HG02623 (cell line): ENCODE data around the gene BBS1.

ENCODE experiments used
- ATAC-seq: cut with Tn5 transposase; IDR thresholded peaks from one replicate; pipeline ENCODE4 v1.9.1; 2021; ENCODE audit warnings: moderate library complexity; ENCODE audit not compliant: unreplicated experiment

BBS1 gene

GRCh38 chr11:66548774-66549630, 38.6 kb downstream of the BBS1 start:
- no peak for ATAC-seq

DNA sequence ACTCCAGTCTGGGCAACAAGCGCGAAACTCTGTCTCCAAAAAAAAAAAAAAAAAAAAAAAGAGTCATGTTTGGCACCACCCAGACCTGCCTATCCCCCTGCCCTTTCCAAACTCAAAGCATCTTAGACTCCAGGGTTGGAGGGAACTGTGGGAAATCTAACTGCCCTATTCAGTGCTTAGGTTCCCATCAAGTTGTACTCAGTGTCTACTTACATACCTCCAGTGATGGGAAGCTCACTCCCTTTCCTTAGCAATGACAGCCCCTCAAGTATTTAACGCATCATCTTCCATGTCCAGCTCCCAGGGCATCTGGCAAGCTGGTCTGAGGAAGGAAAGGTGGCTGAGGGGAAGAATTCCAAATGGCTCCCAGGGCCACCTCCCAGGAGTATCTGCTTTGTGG, 39.3 kb downstream of the BBS1 start:
- no peak for ATAC-seq

DNA sequence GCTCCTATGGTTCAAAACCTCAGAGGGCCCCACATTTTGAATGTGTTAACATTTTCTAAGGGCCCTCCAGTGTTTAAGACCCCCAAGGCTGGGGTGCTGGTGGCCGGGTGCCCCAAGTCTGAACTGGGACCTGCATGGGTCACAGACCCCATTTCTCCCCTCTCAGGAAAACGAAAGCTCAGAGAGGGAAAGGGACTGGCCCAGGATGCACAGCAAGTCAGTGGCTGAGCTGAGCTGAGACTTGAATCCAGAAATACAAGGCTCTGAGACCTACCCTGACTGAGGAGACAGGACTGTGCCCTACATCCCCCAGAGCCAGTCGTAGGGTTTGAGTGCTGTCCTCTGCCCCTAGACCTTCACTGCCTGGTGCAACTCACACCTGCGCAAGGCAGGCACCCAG, 40.5 kb downstream of the BBS1 start:
- no peak for ATAC-seq

DNA sequence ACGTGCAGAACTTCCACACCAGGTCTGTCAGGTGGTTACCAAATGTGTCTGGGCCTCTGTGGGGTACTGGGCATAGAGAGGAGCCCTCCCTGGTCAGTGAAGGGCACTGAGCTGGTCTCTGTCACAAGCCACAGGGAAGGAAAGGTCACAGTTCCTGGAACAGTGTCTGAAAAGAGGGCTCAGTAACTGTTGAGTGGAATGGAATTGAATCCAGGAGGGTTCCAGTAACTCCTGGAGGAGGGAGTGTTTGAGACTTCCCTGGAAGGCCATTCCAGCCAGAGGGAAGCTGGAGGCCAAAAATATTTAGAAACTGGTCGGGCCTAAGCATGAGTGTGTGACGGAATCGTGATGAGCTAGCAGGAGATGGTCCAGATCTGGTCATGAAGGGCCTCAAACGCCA, 44.2 kb downstream of the BBS1 start:
- no peak for ATAC-seq

DNA sequence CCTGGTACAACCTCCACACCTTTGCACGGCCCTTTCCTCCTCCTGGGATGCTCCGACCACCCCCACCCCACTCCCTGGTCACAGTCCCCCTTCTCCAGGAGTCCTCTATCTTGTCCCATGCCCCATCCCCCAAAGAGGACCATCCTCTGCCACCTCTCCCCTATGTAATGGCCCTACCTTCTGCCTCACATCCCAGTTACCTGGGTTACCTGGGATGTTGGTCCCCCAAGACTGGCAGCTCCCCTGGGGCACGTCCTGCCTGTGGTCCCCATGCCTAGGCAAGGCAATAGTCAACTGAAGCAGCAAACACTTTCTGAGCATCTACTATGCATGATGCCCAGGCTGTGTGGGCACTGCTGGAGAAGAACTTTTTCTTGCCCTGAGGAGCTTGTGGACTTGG, 45.0 kb downstream of the BBS1 start:
- ATAC-seq: no peak

DNA sequence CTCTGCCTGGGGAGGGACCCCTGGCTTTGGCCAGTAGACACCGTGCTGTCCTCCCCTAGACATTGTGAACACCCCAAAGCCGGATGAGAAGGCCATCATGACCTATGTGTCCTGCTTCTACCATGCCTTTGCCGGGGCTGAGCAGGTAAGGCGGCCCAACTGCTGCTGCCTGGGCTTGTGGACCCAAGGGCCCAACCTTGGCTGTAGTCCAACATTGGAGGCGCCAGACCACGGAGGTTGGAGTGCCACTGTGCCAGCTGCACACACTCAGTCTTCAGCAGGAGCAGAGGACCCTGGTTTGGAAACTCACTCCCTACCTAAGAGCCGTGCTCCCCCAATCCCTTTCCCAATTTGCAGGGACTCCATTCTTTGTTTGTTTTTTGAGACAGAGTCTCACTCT, 45.7 kb downstream of the BBS1 start:
- no peak for ATAC-seq

DNA sequence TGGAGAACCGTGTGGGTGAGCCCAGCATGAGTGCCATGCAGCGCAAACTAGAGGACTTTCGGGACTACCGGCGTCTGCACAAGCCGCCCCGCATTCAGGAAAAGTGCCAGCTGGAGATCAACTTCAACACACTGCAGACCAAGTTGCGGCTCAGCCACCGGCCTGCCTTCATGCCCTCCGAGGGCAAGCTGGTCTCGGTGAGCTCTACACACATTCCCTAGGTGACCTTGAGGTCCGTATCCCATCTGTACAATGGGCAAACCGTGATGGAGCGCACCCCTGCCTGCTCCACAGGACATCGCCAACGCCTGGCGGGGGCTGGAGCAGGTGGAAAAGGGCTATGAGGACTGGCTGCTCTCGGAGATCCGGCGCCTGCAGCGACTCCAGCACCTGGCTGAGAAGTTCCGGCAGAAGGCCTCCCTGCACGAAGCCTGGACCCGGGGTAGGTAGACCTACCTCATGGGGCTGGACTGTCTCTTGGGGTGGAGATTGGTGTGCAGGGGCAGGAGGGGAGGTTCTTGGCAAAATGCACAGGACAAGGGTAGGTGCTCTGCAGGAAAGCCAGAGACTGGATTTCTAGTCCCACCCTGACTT, 47.4 kb downstream of the BBS1 start:
- ATAC-seq: no peak

GRCh38 chr11:66559142-66559865, 48.9 kb downstream of the BBS1 start:
- no peak for ATAC-seq

GRCh38 chr11:66559866-66560676, 49.6 kb downstream of the BBS1 start:
- no peak for ATAC-seq

DNA sequence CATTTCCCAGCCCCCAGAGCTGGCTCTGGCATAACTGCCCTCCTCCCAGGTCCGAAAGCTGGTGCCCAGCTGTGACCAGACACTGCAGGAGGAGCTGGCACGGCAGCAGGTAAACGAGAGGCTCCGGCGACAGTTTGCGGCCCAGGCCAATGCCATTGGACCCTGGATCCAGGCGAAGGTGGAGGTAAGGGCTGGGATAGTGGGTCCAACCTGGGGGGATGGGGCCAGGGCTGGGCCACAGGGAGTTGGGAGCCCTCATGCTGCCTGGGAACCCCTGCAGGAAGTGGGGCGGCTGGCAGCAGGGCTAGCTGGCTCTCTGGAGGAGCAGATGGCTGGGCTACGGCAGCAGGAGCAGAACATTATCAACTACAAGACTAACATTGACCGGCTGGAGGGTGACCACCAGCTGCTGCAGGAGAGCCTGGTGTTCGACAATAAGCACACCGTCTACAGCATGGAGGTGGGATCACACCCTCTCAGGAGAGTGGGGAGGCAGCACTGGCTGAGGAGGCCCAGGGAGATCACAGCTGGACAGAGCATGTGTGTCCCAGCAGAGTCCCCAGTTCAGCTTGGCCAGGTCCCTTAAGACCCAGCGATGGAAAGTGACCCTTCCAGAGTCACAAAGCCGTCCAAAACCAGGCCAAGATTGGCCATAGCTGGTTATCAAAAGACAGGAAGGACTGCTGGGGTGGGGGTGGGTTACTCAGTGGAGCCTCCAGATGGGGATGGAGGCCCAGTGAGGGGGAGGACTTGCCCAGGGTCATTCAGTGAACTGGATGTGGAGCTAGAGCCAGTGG, 50.9 kb downstream of the BBS1 start:
- ATAC-seq: no peak

- ATAC-seq: no peak
These were observed 51.5 kb downstream of the BBS1 start for GRCh38 chr11:66561975-66562248.

GRCh38 chr11:66562275-66562674, 51.8 kb downstream of the BBS1 start:
- ATAC-seq: no peak

- ATAC-seq: no peak
These were observed 52.6 kb downstream of the BBS1 start for GRCh38 chr11:66562907-66563583.

DNA sequence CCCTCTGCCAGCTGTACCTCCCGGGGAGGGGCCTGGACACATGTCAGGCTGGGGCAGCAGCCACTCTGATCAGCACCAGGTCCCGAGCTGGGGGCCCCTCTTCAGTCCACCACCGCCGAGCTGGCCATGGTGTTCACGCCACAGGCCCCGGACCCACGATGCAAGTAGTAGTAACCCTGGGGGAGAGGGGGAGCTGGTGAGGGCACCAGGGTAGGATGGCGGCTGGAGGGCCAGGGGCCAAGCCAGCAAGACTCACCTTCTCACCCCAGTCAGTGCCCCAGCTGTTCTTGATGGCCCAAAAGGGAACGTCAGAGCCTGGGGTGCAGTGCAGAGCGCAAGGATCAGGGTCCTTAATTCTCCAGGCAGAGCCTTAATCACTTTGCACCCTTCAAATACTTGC, 53.4 kb downstream of the BBS1 start:
- no peak for ATAC-seq

DNA sequence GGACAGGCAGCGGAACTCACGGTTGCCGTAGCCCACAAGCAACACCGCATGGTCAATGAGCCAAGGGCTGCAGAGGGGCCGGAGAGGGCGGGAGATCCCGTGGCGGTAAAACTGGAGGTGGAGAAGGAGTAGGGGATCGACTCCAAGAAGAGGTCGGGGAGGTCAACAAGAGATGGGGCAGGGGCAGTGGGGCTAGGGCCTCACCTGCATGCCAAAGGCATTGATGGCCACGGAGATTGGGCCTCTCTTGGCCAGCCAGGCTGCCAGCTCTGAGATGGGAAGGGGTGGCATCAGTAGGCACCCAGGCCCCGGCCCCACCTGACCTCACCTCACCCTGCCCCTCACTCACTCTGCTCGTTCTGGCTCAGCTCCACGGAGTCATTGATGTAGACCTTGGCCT, 54.1 kb downstream of the BBS1 start:
- ATAC-seq: no peak

- no peak for ATAC-seq
These were observed 54.5 kb downstream of the BBS1 start for GRCh38 chr11:66564984-66565383.

- ATAC-seq: no peak
These were observed 55.8 kb downstream of the BBS1 start for GRCh38 chr11:66566221-66566620.

- no peak for ATAC-seq
These were observed 57.3 kb downstream of the BBS1 start for GRCh38 chr11:66567787-66568123.

GRCh38 chr11:66568124-66568916, 57.9 kb downstream of the BBS1 start, which contains the start of gene CTSF:
Gene CTSF, minus strand, starts transcription at chr11:66568606. Its CDS starts 120 bp downstream, at chr11:66568486.
- no peak for ATAC-seq
